HEK293 (cell line): Measurements from ENCODE around the gene LRPPRC.

Experiments used
- CTCF ChIA-PET: fragments of 350-600 bp; formaldehyde crosslinking; extraction: SDS; loops from one replicate; lab custom pipeline; 2021; ENCODE audit warnings: antibody characterized with exemption; lab: Yijun Ruan, JAX
- POLR2A ChIA-PET: fragments of 300-600 bp; formaldehyde crosslinking; extraction: SDS; loops from one replicate; lab custom pipeline; 2020; ENCODE audit warnings: antibody characterized with exemption, inconsistent platforms; lab: Yijun Ruan, JAX
- H3K27ac ChIP-seq: fragments of 200-500 bp; sonication (Bioruptor generic); 2 replicates; pipeline ENCODE4 v1.5.1; 2014; ENCODE audit warnings: low read depth, low read length, control low read depth, inconsistent platforms; ENCODE audit errors: extremely low read depth
- H3K36me3 ChIP-seq, 2 experiments: fragments of 200-500 bp in 1 of 2; sonication (Bioruptor generic) in 1 of 2; 1 replicate in 1 of 2; 2 replicates in 1 of 2; pipeline ENCODE4 v1.5.1; 2014 to 2017; ENCODE audit warnings: inconsistent platforms in 2 of 2, low read length in 2 of 2; ENCODE audit not compliant: control insufficient read depth in 2 of 2, insufficient read depth in 1 of 2
- H3K4me1 ChIP-seq: fragments of 200-500 bp; sonication (Bioruptor generic); 2 replicates; pipeline ENCODE4 v1.5.1; 2014; ENCODE audit warnings: mild to moderate bottlenecking, low read length, inconsistent platforms; ENCODE audit not compliant: control insufficient read depth, insufficient read depth
- H3K4me3 ChIP-seq: 2 replicates; pipeline ENCODE4 v1.5.1; 2011; ENCODE audit warnings: low read depth, mild to moderate bottlenecking, control low read depth, low read length, moderate library complexity
- H3K9me3 ChIP-seq: fragments of 200-500 bp; sonication (Bioruptor generic); 2 replicates; pipeline ENCODE4 v1.5.1; 2014; ENCODE audit warnings: low read depth, low read length, inconsistent platforms; ENCODE audit not compliant: control insufficient read depth, insufficient read depth
- GLIS2 ChIP-seq: fragments of 450-650 bp; formaldehyde crosslinking; IDR thresholded peaks from 2 replicates; pipeline ENCODE4 v1.5.1; 2016; ENCODE audit warnings: missing biosample characterization, missing genetic modification characterization
- PBX3 ChIP-seq: sonication (generic); formaldehyde crosslinking; IDR thresholded peaks from 2 replicates; pipeline ENCODE4 v1.8.1; 2022; ENCODE audit warnings: mild to moderate bottlenecking, moderate library complexity, missing genetic modification reagents
- PRDM6 ChIP-seq: fragments of 450-650 bp; formaldehyde crosslinking; IDR thresholded peaks from 2 replicates; pipeline ENCODE4 v1.5.1; 2017; ENCODE audit warnings: missing biosample characterization, missing genetic modification characterization
- SCRT2 ChIP-seq: fragments of 450-650 bp; formaldehyde crosslinking; IDR thresholded peaks from 2 replicates; pipeline ENCODE4 v1.5.1; 2016; ENCODE audit warnings: missing biosample characterization, missing genetic modification characterization
- SP3 ChIP-seq: fragments of 450-650 bp; formaldehyde crosslinking; IDR thresholded peaks from 2 replicates; pipeline ENCODE4 v1.5.1; 2016; ENCODE audit warnings: missing biosample characterization, missing genetic modification characterization
- ZFP69B ChIP-seq: fragments of 450-650 bp; formaldehyde crosslinking; IDR thresholded peaks from 2 replicates; pipeline ENCODE4 v1.5.1; 2016; ENCODE audit warnings: missing biosample characterization, missing genetic modification characterization
- ZNF2 ChIP-seq: fragments of 450-650 bp; formaldehyde crosslinking; IDR thresholded peaks from 2 replicates; pipeline ENCODE4 v1.5.1; 2016; ENCODE audit warnings: missing biosample characterization, missing genetic modification characterization
- ZNF24 ChIP-seq: fragments of 450-650 bp; formaldehyde crosslinking; IDR thresholded peaks from 2 replicates; pipeline ENCODE4 v1.5.1; 2016; ENCODE audit warnings: missing biosample characterization, missing genetic modification characterization
- ZNF324 ChIP-seq: fragments of 450-650 bp; formaldehyde crosslinking; IDR thresholded peaks from 2 replicates; pipeline ENCODE4 v1.5.1; 2016; ENCODE audit warnings: missing biosample characterization, missing genetic modification characterization
- ZNF398 ChIP-seq: fragments of 450-650 bp; formaldehyde crosslinking; IDR thresholded peaks from 2 replicates; pipeline ENCODE4 v1.5.1; 2017; ENCODE audit warnings: missing biosample characterization, missing genetic modification characterization
- ZNF404 ChIP-seq: fragments of 450-650 bp; formaldehyde crosslinking; IDR thresholded peaks from 2 replicates; pipeline ENCODE4 v1.5.1; 2017; ENCODE audit warnings: missing biosample characterization, missing genetic modification characterization
- ZNF48 ChIP-seq: fragments of 450-650 bp; formaldehyde crosslinking; IDR thresholded peaks from 2 replicates; pipeline ENCODE4 v1.5.1; 2016; ENCODE audit warnings: missing biosample characterization, missing genetic modification characterization
- ZNF555 ChIP-seq: fragments of 450-650 bp; formaldehyde crosslinking; conservative IDR thresholded peaks from 2 replicates; pipeline ENCODE4 v1.5.1; 2017; ENCODE audit warnings: missing biosample characterization, mild to moderate bottlenecking, missing genetic modification characterization, inconsistent platforms
- ZNF600 ChIP-seq: fragments of 450-650 bp; formaldehyde crosslinking; IDR thresholded peaks from 2 replicates; pipeline ENCODE4 v1.5.1; 2016; ENCODE audit warnings: missing biosample characterization, missing genetic modification characterization
- ZNF639 ChIP-seq: fragments of 450-650 bp; formaldehyde crosslinking; IDR thresholded peaks from 2 replicates; pipeline ENCODE4 v1.5.1; 2016; ENCODE audit warnings: missing biosample characterization, missing genetic modification characterization
- ZNF664 ChIP-seq: fragments of 450-650 bp; formaldehyde crosslinking; IDR thresholded peaks from 2 replicates; pipeline ENCODE4 v1.5.1; 2016; ENCODE audit warnings: missing biosample characterization, missing genetic modification characterization
- ZNF670 ChIP-seq: fragments of 450-650 bp; formaldehyde crosslinking; IDR thresholded peaks from 2 replicates; pipeline ENCODE4 v1.5.1; 2016; ENCODE audit warnings: missing biosample characterization, missing genetic modification characterization, low read depth

Gene LRPPRC

GRCh38 chr2:43985359-43985758, 10.4 kb downstream of the LRPPRC start:
- Histone ChIP-seq H3K36me3 (peaks cover 27 to 49% of the 10 kb centered on the region in 2 experiments), H3K4me3 (no peak overlapping the region), H3K27ac (no peak overlapping the region), H3K4me1 (peaks cover 3% of the 10 kb centered on the region; the same call in 1 of the 2 replicates), H3K9me3 (no peaks in the 10 kb centered on the region)
- TF ChIP-seq ZNF600 (0 out of 2 replicates have a peak, but pooled peaks have one; percentile 16), ZNF555 (tag by site-specific recombination) (no peak)
- ChIA-PET CTCF (no interaction called here), POLR2A (no interaction called here)

GRCh38 chr2:43984533-43984932, 11.3 kb downstream of the LRPPRC start:
- Histone ChIP-seq H3K36me3 (peaks cover 34 to 49% of the 10 kb centered on the region in 2 experiments), H3K9me3 (no peaks in the 10 kb centered on the region), H3K27ac (no peak overlapping the region), H3K4me1 (peaks cover 3% of the 10 kb centered on the region; the same call in 1 of the 2 replicates), H3K4me3 (no peak overlapping the region)
- POLR2A ChIA-PET = no interaction called here
- CTCF ChIA-PET = interaction anchor here (0.7 kb wide), 1 partner anchor 102 kb away, joined by 4 read pairs; no protein-coding TSS in a partner anchor
- TF ChIP-seq ZNF664 (tag by site-specific recombination) (peak; percentile 74; the same call in 1 of the 2 replicates), ZNF48 (no peak), ZNF24 (tag by site-specific recombination) (no peak)

GRCh38 chr2:43980902-43981301, 14.9 kb downstream of the LRPPRC start:
- Histone ChIP-seq H3K9me3 (no peaks in the 10 kb centered on the region), H3K36me3 (peaks cover 54 to 60% of the 10 kb centered on the region in 2 experiments), H3K4me3 (no peak overlapping the region), H3K27ac (no peak overlapping the region), H3K4me1 (peaks cover 3% of the 10 kb centered on the region; the same call in 1 of the 2 replicates)
- CTCF ChIA-PET = interaction anchor here (0.6 kb wide), 1 partner anchor 10 kb away, joined by 3 read pairs; no protein-coding TSS in a partner anchor
- TF ChIP-seq ZNF670 (tag by site-specific recombination) (no peak), PBX3 (CRISPR knock-in tag) (no peak), PRDM6 (tag by site-specific recombination) (0 out of 2 replicates have a peak, but pooled peaks have one; percentile 9)
- POLR2A ChIA-PET = no interaction called here

GRCh38 chr2:43977677-43978375, 18.0 kb downstream of the LRPPRC start:
- TF ChIP-seq ZNF639 (tag by site-specific recombination) (no peak), ZNF398 (tag by site-specific recombination) (no peak), ZNF324 (tag by site-specific recombination) (no peak), ZNF2 (tag by site-specific recombination) (no peak), GLIS2 (tag by site-specific recombination) (no peak), ZNF404 (tag by site-specific recombination) (no peak), SP3 (tag by site-specific recombination) (no peak), SCRT2 (0 out of 2 replicates have a peak, but pooled peaks have one; percentile 37), ZFP69B (tag by site-specific recombination) (no peak)
- peaks cover 80 to 89% of the 10 kb centered on the region in 2 experiments for H3K36me3 ChIP-seq
- POLR2A ChIA-PET = no interaction called here
- no peaks in the 10 kb centered on the region for H3K9me3 ChIP-seq
- H3K4me3 ChIP-seq = no peak overlapping the region
- no peaks in the 10 kb centered on the region for H3K4me1 ChIP-seq
- H3K27ac ChIP-seq = no peak overlapping the region
- CTCF ChIA-PET = no interaction called here
